ENCODE data around the gene PPM1M.

The PPM1M gene

DNA sequence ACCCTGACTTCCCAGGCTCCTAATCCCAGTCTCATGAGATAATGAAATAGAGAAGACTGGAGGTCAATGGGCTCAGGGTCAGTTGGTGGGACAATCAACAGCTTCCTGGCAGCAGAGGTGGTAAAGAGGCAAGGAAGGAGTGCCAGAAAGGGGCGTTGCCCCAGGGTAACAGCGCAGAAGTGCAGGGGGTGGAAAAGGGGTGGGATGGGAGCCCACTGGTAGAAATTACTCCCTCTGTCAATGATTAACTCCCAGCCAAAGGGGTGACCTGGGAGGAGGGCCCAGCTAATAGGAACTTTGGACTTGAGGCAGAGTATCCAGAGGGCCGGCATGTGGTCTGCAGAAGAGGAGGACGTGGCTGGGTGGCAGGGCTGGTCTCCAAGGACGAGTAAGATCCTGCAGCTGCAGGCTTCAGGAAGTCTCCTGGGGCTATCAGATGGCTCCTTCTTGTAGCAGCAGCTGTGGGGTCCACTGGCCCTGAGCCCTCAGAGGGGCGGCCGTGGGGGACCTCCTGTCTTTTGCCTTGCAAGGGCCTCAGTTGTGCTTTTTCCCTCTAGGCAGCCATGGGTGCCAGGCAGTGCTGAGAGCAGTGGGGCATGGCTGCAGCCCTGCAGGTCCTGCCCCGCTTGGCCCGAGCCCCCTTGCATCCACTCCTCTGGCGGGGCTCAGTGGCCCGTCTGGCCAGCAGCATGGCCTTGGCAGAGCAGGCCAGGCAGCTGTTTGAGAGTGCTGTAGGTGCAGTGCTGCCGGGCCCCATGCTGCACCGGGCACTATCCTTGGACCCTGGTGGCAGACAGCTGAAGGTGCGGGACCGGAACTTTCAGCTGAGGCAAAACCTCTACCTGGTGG is 44.4 kb downstream of the PPM1M start:
- Histone ChIP-seq H3K4me3 (ENCODE audit: low read length) (no peak overlapping the region), H3K36me3 (ENCODE audit: control insufficient read depth, insufficient read depth, low read length) (no peaks in the 10 kb centered on the region), H3K9me3 (ENCODE audit: control insufficient read depth, insufficient read depth, low read length) (no peaks in the 10 kb centered on the region), H3K27ac (ENCODE audit: low read length) (no peak overlapping the region), H3K27me3 (ENCODE audit: control insufficient read depth, insufficient read depth, low read length) (no peaks in the 10 kb centered on the region), H3K4me1 (ENCODE audit: control insufficient read depth, insufficient read depth, low read length) (no peaks in the 10 kb centered on the region)
- no CpG with 5 or more reads among the region's 15 CpGs for WGBS (ENCODE audit: insufficient coverage, insufficient read length)
- no peak for DNase-seq (ENCODE audit: low read depth, low spot score)

DNA sequence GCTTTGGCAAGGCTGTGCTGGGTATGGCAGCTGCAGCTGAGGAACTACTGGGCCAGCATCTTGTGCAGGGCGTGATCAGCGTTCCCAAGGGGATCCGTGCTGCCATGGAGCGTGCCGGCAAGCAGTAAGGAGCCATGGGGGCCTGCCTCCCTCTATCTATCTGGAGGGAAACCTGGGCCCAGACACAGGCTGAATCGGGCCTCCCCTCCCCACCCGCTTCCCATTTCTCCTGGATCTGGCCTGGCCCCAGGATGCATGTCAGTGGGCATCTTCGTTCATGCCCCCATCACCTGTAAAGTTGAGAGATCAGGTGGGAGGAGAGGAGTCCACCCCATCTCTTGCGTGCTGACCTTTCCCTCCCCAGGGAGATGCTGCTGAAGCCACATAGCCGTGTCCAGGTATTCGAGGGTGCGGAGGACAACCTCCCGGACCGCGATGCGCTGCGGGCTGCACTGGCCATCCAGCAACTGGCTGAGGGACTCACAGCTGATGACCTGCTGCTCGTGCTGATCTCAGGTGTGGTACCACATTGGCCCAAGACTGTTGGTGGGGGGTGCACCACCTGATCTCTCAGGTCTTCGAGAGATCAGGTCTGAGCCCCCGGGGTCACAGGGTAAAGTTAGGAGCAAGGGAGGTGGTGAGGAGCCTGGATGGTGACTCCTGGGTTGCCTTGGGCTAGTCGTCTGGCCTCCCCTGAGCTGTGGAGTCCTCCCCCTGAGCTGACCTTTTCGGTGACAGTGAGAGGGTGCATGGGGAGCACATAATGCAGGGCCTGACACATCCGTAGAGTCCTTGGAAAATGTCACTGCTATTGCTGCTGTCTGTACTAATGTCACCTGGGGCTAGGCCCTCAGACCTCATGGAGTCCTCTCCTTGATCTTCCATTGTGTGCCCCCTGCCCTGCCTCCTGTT is 45.3 kb downstream of the PPM1M start:
- no peak overlapping the region for H3K27ac ChIP-seq (ENCODE audit: low read length)
- DNase-seq (ENCODE audit: low read depth, low spot score) = no peak
- H3K9me3 ChIP-seq (ENCODE audit: control insufficient read depth, insufficient read depth, low read length) = no peaks in the 10 kb centered on the region
- H3K36me3 ChIP-seq (ENCODE audit: control insufficient read depth, insufficient read depth, low read length) = no peaks in the 10 kb centered on the region
- H3K4me1 ChIP-seq (ENCODE audit: control insufficient read depth, insufficient read depth, low read length) = no peaks in the 10 kb centered on the region
- H3K27me3 ChIP-seq (ENCODE audit: control insufficient read depth, insufficient read depth, low read length) = no peaks in the 10 kb centered on the region
- WGBS (ENCODE audit: insufficient coverage, insufficient read length) = no CpG with 5 or more reads among the region's 23 CpGs
- no peak overlapping the region for H3K4me3 ChIP-seq (ENCODE audit: low read length)

DNA sequence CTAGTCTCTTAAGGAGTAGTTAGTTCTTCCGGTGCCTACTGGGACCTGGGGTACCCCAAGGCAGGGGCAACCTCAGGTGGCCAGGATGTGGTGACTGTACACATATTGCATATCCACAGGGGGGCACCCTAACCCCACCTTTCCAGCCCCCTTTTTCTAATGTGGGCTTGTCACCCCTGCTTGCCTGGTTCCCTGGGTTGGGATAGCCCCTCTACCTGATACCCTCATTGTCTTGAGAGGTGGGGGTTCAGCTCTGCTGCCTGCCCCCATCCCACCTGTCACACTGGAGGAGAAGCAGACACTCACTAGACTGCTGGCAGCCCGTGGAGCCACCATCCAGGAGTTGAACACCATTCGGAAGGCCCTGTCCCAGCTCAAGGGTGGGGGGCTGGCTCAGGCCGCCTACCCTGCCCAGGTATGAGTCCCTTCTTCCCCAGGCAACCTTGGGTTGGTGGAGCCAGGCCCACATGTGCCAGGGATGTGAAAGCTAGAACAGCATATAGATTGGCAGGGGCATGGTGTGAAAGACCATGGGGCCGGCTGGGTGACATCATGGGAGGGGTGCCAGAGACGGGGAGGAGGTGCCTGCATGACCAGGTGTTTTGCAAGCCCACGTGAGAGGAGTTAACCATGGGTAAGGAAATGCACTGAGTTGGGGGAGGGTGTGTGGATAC is 46.1 kb downstream of the PPM1M start:
- DNase-seq (ENCODE audit: low read depth, low spot score) = no peak
- H3K4me3 ChIP-seq (ENCODE audit: low read length) = no peak overlapping the region
- H3K27ac ChIP-seq (ENCODE audit: low read length) = no peak overlapping the region
- H3K9me3 ChIP-seq (ENCODE audit: control insufficient read depth, insufficient read depth, low read length) = no peaks in the 10 kb centered on the region
- no peaks in the 10 kb centered on the region for H3K27me3 ChIP-seq (ENCODE audit: control insufficient read depth, insufficient read depth, low read length)
- H3K4me1 ChIP-seq (ENCODE audit: control insufficient read depth, insufficient read depth, low read length) = no peaks in the 10 kb centered on the region
- no peaks in the 10 kb centered on the region for H3K36me3 ChIP-seq (ENCODE audit: control insufficient read depth, insufficient read depth, low read length)
- WGBS (ENCODE audit: insufficient coverage, insufficient read length) = no CpG with 5 or more reads among the region's 7 CpGs

DNA sequence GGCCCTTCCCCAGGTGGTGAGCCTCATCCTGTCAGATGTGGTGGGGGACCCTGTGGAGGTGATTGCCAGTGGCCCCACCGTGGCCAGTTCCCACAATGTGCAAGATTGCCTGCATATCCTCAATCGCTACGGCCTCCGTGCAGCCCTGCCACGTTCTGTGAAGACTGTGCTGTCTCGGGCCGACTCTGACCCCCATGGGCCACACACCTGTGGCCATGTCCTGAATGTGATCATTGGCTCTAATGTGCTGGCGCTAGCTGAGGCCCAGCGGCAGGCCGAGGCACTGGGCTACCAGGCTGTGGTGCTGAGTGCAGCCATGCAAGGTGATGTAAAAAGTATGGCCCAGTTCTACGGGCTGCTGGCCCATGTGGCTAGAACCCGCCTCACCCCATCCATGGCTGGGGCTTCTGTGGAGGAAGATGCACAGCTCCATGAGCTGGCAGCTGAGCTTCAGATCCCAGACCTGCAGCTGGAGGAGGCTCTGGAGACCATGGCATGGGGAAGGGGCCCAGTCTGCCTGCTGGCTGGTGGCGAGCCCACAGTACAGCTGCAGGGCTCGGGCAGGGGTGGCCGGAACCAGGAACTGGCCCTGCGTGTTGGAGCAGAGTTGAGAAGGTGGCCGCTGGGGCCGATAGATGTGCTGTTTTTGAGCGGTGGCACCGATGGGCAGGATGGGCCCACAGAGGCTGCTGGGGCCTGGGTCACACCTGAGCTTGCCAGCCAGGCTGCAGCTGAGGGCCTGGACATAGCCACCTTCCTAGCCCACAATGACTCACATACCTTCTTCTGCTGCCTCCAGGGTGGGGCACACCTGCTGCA is 46.9 kb downstream of the PPM1M start:
- DNase-seq (ENCODE audit: low read depth, low spot score) = no peak
- WGBS (ENCODE audit: insufficient coverage, insufficient read length) = no CpG with 5 or more reads among the region's 20 CpGs
- no peak overlapping the region for H3K27ac ChIP-seq (ENCODE audit: low read length)
- H3K4me3 ChIP-seq (ENCODE audit: low read length) = no peak overlapping the region
- H3K36me3 ChIP-seq (ENCODE audit: control insufficient read depth, insufficient read depth, low read length) = no peaks in the 10 kb centered on the region
- no peaks in the 10 kb centered on the region for H3K4me1 ChIP-seq (ENCODE audit: control insufficient read depth, insufficient read depth, low read length)
- H3K27me3 ChIP-seq (ENCODE audit: control insufficient read depth, insufficient read depth, low read length) = no peaks in the 10 kb centered on the region
- no peaks in the 10 kb centered on the region for H3K9me3 ChIP-seq (ENCODE audit: control insufficient read depth, insufficient read depth, low read length)

DNA sequence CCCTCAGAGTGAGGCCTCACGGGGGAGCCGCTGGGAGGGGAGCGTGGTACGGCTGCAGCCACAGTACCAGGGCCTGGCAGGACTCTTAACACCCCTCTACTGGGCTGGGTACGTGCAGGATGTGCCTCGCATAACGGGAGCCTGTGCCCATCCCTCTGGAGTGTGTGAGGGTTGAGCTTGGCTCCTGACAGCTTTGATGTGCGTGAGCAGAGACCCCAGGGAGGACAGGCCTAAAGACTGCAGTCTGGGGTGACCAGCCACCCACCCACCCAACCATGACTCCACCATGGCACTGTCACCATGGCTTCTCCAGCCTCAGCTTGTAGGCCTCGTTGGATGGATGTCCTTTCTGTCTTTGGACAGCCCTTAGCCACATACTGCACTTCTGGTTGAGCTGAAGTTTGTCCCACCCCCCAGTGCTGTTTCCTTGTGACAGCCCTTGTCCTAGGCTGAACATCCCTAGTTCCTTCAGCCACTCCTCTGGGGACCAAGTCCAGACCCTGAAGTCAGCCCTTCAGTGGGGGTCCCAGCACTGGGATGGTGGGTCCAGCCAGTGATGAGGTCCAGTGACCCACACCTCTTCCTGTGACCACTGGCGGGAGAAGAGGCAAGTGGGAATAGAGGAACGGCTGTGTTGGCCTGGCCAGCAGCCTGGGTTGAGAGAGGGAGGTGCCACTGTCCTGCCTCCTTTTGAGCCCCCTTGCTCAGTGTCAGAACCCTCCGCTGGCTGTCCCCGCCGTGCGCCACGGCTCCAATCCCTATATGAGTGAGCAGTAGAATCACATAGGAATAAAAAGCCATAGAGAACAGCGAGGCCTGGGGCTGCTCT is 48.1 kb downstream of the PPM1M start:
- no peak for DNase-seq (ENCODE audit: low read depth, low spot score)
- Histone ChIP-seq H3K4me1 (ENCODE audit: control insufficient read depth, insufficient read depth, low read length) (peaks cover 7% of the 10 kb centered on the region), H3K9me3 (ENCODE audit: control insufficient read depth, insufficient read depth, low read length) (no peaks in the 10 kb centered on the region), H3K36me3 (ENCODE audit: control insufficient read depth, insufficient read depth, low read length) (no peaks in the 10 kb centered on the region), H3K27me3 (ENCODE audit: control insufficient read depth, insufficient read depth, low read length) (no peaks in the 10 kb centered on the region), H3K27ac (ENCODE audit: low read length) (no peak overlapping the region), H3K4me3 (ENCODE audit: low read length) (no peak overlapping the region)
- WGBS (ENCODE audit: insufficient coverage, insufficient read length) = no CpG with 5 or more reads among the region's 17 CpGs

DNA sequence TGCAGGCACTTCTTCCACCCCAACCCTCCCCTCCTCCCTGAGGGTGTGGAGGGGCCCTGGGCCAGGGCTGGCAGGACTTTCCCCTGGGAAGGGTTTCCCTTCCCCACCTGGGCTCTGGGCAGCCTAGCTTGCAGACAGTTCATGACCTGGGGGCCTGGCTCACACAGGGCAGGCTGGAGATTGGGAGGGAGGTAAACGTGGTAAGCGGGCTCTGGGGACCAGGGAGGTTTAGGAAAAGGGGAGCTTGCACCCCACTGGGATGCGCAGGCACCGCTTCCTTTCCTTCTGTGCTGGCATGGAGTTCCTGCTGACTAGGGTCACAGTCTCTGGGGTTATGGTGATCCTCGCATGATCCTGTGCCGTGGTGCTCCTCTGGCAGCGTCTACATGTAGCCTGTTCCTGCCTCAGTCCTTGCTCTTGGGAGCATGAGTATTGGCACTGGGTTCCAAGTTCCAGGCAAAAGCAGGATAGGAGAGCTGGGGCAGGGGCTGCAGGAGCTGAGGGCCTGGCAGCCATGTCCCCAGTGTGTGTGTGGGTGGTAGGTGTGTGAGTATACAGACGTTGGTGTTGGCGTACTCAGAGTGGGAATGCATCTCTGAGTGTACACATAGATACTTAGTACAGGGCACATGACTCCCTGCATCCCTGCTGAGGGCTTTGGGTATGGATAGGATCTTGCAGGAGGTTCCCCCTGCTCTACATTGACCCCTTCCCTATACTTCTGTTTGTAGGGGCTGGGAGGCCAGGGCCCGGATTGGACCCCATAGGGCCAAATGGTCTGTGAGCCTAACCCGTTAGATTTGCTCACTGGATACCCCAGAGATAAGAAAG is 49.0 kb downstream of the PPM1M start:
- Histone ChIP-seq H3K27me3 (ENCODE audit: control insufficient read depth, insufficient read depth, low read length) (no peaks in the 10 kb centered on the region), H3K4me1 (ENCODE audit: control insufficient read depth, insufficient read depth, low read length) (peaks cover 7% of the 10 kb centered on the region), H3K36me3 (ENCODE audit: control insufficient read depth, insufficient read depth, low read length) (no peaks in the 10 kb centered on the region), H3K9me3 (ENCODE audit: control insufficient read depth, insufficient read depth, low read length) (no peaks in the 10 kb centered on the region), H3K4me3 (ENCODE audit: low read length) (no peak overlapping the region), H3K27ac (ENCODE audit: low read length) (no peak overlapping the region)
- no CpG with 5 or more reads among the region's 11 CpGs for WGBS (ENCODE audit: insufficient coverage, insufficient read length)
- no peak for DNase-seq (ENCODE audit: low read depth, low spot score)

DNA sequence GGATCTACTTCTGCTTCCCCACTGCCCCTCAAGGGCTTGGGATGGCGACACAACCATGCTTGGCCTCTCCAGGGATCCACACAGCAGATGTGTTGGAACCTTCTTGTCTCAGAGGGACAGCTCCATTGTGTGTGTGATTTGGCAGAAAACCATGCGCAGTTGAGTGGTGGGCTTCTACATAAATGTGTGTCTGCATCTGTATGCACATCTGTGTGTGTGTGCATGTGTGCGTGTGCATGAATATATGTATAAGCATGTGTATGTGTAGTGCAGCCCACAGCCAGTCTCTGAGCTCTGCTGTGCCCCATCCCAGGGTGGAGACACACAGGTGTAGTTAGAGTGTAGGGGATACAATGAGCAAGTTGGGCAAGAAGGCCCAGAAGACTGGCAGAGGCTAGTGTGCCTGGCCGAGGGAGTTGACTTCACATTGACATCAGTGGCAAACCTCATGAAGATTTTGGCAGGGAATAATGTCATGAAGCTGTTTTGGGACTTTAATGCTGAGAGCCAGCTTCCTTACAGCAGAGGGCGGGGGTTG is 50.2 kb downstream of the PPM1M start:
- Histone ChIP-seq H3K4me1 (ENCODE audit: control insufficient read depth, insufficient read depth, low read length) (peaks cover 9% of the 10 kb centered on the region), H3K27me3 (ENCODE audit: control insufficient read depth, insufficient read depth, low read length) (no peaks in the 10 kb centered on the region), H3K27ac (ENCODE audit: low read length) (no peak overlapping the region), H3K4me3 (ENCODE audit: low read length) (no peak overlapping the region), H3K9me3 (ENCODE audit: control insufficient read depth, insufficient read depth, low read length) (no peaks in the 10 kb centered on the region), H3K36me3 (ENCODE audit: control insufficient read depth, insufficient read depth, low read length) (no peaks in the 10 kb centered on the region)
- no CpG with 5 or more reads among the region's 5 CpGs for WGBS (ENCODE audit: insufficient coverage, insufficient read length)
- no peak for DNase-seq (ENCODE audit: low read depth, low spot score)

DNA sequence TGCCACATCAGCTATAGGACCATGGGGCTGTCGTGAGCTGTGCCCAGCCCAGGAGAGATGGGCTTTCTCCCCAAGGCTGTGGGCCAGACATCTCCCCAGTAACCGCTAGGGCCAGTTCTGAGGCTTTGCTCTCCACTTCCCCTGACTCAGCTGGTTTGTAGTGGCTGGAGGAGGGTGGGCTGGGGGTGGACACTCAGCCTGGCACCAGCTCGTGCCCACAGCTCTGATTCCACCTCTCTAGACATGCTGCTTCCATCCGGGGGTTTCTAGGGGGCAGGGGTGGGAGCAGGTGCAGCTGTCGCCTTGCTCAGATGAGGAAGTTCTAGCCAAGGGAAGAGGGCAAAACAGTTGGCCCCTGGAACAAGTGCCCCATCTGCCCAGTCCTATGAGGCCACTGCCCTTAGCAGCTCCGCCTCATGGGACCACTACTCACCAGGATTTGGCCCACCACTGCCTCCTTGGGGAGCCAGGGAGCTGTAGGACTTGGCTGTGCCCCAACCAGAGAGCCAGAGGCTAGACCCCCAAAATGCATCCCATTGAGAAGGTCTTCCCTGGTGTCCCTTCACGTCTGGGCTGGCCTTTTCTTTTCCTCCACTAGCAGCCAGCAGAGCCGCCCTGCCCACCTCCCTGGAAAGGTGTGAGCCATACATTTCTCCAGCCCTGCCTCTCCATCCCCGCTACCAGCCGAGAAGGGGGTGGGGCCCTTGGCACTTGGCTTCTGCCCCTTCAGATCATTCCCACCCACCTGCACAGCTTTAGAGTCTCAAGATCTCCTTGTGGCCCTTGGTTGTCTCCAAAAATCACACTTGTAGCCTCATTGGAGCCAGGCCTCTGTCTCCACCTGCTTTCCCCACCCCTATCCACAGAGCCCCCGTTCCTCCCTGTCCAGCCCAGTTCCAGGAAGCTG is 51.9 kb downstream of the PPM1M start:
- H3K27ac ChIP-seq (ENCODE audit: low read length) = no peak overlapping the region
- no peaks in the 10 kb centered on the region for H3K9me3 ChIP-seq (ENCODE audit: control insufficient read depth, insufficient read depth, low read length)
- no peak for DNase-seq (ENCODE audit: low read depth, low spot score)
- H3K4me3 ChIP-seq (ENCODE audit: low read length) = no peak overlapping the region
- WGBS (ENCODE audit: insufficient coverage, insufficient read length) = no CpG with 5 or more reads among the region's 11 CpGs
- no peaks in the 10 kb centered on the region for H3K27me3 ChIP-seq (ENCODE audit: control insufficient read depth, insufficient read depth, low read length)
- no peaks in the 10 kb centered on the region for H3K36me3 ChIP-seq (ENCODE audit: control insufficient read depth, insufficient read depth, low read length)
- H3K4me1 ChIP-seq (ENCODE audit: control insufficient read depth, insufficient read depth, low read length) = peaks cover 9% of the 10 kb centered on the region
